Stimulated activated naive CD8-positive, alpha-beta T cell treated with anti-CD3 and anti-CD28 coated beads, Interleukin-15, Interleukin-2, amounts not matched to agents 100 ng/mL and 50 ng/mL, for 24 hours (primary cell): ENCODE data around the gene PRPF6.

Experiments
- H3K27ac Mint-ChIP-seq: one replicate; pipeline ENCODE4 v1.8.0; 2021; ENCODE audit warnings: mild to moderate bottlenecking, mixed read lengths
- H3K27me3 Mint-ChIP-seq: one replicate; pipeline ENCODE4 v1.8.0; 2021; ENCODE audit warnings: mixed read lengths
- H3K36me3 Mint-ChIP-seq: one replicate; pipeline ENCODE4 v1.8.0; 2021; ENCODE audit warnings: low read depth, mixed read lengths
- H3K4me1 Mint-ChIP-seq: one replicate; pipeline ENCODE4 v1.8.0; 2021; ENCODE audit warnings: low read depth, mixed read lengths
- H3K4me3 Mint-ChIP-seq: one replicate; pipeline ENCODE4 v1.8.0; 2021; ENCODE audit warnings: mild to moderate bottlenecking, mixed read lengths
- H3K9me3 Mint-ChIP-seq: one replicate; pipeline ENCODE4 v1.8.0; 2021; ENCODE audit warnings: mixed read lengths

PRPF6 gene

GRCh38 chr20:64036346-64037198 lies 55.6 kb downstream of the PRPF6 start:
- Mint-ChIP-seq H3K4me3 (peak overlapping the region; percentile 35), H3K36me3 (peaks cover 14% of the 10 kb centered on the region), H3K9me3 (no peaks in the 10 kb centered on the region), H3K27me3 (no peaks in the 10 kb centered on the region), H3K27ac (peak overlapping the region; percentile 71), H3K4me1 (peaks cover 68% of the 10 kb centered on the region)

- no peaks in the 10 kb centered on the region for H3K27me3 Mint-ChIP-seq
- H3K4me1 Mint-ChIP-seq: peaks cover 68% of the 10 kb centered on the region
- no peaks in the 10 kb centered on the region for H3K9me3 Mint-ChIP-seq
- no peak overlapping the region for H3K27ac Mint-ChIP-seq
- H3K4me3 Mint-ChIP-seq: no peak overlapping the region
- H3K36me3 Mint-ChIP-seq: peaks cover 14% of the 10 kb centered on the region
Measured at GRCh38 chr20:64037199-64037497, 56.2 kb downstream of the PRPF6 start.

- Mint-ChIP-seq H3K36me3 (peaks cover 11% of the 10 kb centered on the region), H3K4me1 (peaks cover 68% of the 10 kb centered on the region), H3K27me3 (no peaks in the 10 kb centered on the region), H3K9me3 (no peaks in the 10 kb centered on the region), H3K4me3 (peak overlapping the region; percentile 54), H3K27ac (no peak overlapping the region)
Measured at GRCh38 chr20:64037498-64038213, 56.7 kb downstream of the PRPF6 start.

GRCh38 chr20:64038224-64038564 lies 57.3 kb downstream of the PRPF6 start:
- H3K36me3 Mint-ChIP-seq: peaks cover 11% of the 10 kb centered on the region
- no peak overlapping the region for H3K4me3 Mint-ChIP-seq
- H3K27ac Mint-ChIP-seq: no peak overlapping the region
- no peaks in the 10 kb centered on the region for H3K9me3 Mint-ChIP-seq
- no peaks in the 10 kb centered on the region for H3K27me3 Mint-ChIP-seq
- peaks cover 66% of the 10 kb centered on the region for H3K4me1 Mint-ChIP-seq

GRCh38 chr20:64038565-64039292 lies 57.8 kb downstream of the PRPF6 start:
- Mint-ChIP-seq H3K4me1 (peaks cover 61% of the 10 kb centered on the region), H3K36me3 (peaks cover 7% of the 10 kb centered on the region), H3K27me3 (no peaks in the 10 kb centered on the region), H3K4me3 (peak overlapping the region; percentile 45), H3K27ac (no peak overlapping the region), H3K9me3 (no peaks in the 10 kb centered on the region)

- H3K27me3 Mint-ChIP-seq: no peaks in the 10 kb centered on the region
- no peak overlapping the region for H3K27ac Mint-ChIP-seq
- H3K9me3 Mint-ChIP-seq: no peaks in the 10 kb centered on the region
- H3K36me3 Mint-ChIP-seq: no peaks in the 10 kb centered on the region
- peaks cover 53% of the 10 kb centered on the region for H3K4me1 Mint-ChIP-seq
- peak overlapping the region; percentile 45 for H3K4me3 Mint-ChIP-seq
Measured at GRCh38 chr20:64039293-64040160, 58.6 kb downstream of the PRPF6 start.

- Mint-ChIP-seq H3K4me1 (peaks cover 44% of the 10 kb centered on the region), H3K27me3 (no peaks in the 10 kb centered on the region), H3K27ac (no peak overlapping the region), H3K4me3 (no peak overlapping the region), H3K9me3 (no peaks in the 10 kb centered on the region), H3K36me3 (no peaks in the 10 kb centered on the region)
Measured at GRCh38 chr20:64040231-64041039, 59.5 kb downstream of the PRPF6 start.

GRCh38 chr20:64041040-64041780 lies 60.3 kb downstream of the PRPF6 start:
- Mint-ChIP-seq H3K27me3 (peaks cover 2% of the 10 kb centered on the region), H3K36me3 (no peaks in the 10 kb centered on the region), H3K9me3 (no peaks in the 10 kb centered on the region), H3K27ac (no peak overlapping the region), H3K4me3 (peak overlapping the region; percentile 79), H3K4me1 (peaks cover 41% of the 10 kb centered on the region)

- peak overlapping the region; percentile 79 for H3K4me3 Mint-ChIP-seq
- H3K4me1 Mint-ChIP-seq: peaks cover 41% of the 10 kb centered on the region
- H3K9me3 Mint-ChIP-seq: no peaks in the 10 kb centered on the region
- peaks cover 8% of the 10 kb centered on the region for H3K27me3 Mint-ChIP-seq
- H3K36me3 Mint-ChIP-seq: no peaks in the 10 kb centered on the region
- H3K27ac Mint-ChIP-seq: peak overlapping the region; percentile 85
Measured at GRCh38 chr20:64041781-64042053, 60.8 kb downstream of the PRPF6 start.

GRCh38 chr20:64042054-64042781 lies 61.3 kb downstream of the PRPF6 start:
- H3K9me3 Mint-ChIP-seq: no peaks in the 10 kb centered on the region
- H3K27me3 Mint-ChIP-seq: peaks cover 13% of the 10 kb centered on the region
- H3K4me1 Mint-ChIP-seq: peaks cover 37% of the 10 kb centered on the region
- H3K27ac Mint-ChIP-seq: peak overlapping the region; percentile 85
- H3K4me3 Mint-ChIP-seq: peak overlapping the region; percentile 79
- H3K36me3 Mint-ChIP-seq: no peaks in the 10 kb centered on the region

GRCh38 chr20:64043768-64044167 lies 62.8 kb downstream of the PRPF6 start:
- no peaks in the 10 kb centered on the region for H3K9me3 Mint-ChIP-seq
- no peak overlapping the region for H3K4me3 Mint-ChIP-seq
- H3K27me3 Mint-ChIP-seq: peaks cover 16% of the 10 kb centered on the region
- no peaks in the 10 kb centered on the region for H3K36me3 Mint-ChIP-seq
- peak overlapping the region; percentile 31 for H3K27ac Mint-ChIP-seq
- peaks cover 30% of the 10 kb centered on the region for H3K4me1 Mint-ChIP-seq

GRCh38 chr20:64044484-64045247 lies 63.7 kb downstream of the PRPF6 start:
- H3K27ac Mint-ChIP-seq: no peak overlapping the region
- no peaks in the 10 kb centered on the region for H3K36me3 Mint-ChIP-seq
- no peaks in the 10 kb centered on the region for H3K9me3 Mint-ChIP-seq
- H3K4me3 Mint-ChIP-seq: no peak overlapping the region
- peaks cover 27% of the 10 kb centered on the region for H3K4me1 Mint-ChIP-seq
- peaks cover 16% of the 10 kb centered on the region for H3K27me3 Mint-ChIP-seq
